Transverse colon (tissue), 4 donors: ENCODE results near the gene EIF5AL1.

Experiments used
- CTCF ChIP-seq, 5 experiments: fragments of 200-600 bp in 3 of 5; fragments of 450-650 bp in 2 of 5; sonication (generic) in 3 of 5; IDR thresholded peaks; 1 replicate in 2 of 5; 2 replicates in 3 of 5; pipeline ENCODE4 v1.5.1; 2016 to 2017; ENCODE audit warnings: antibody characterized with exemption in 5 of 5, inconsistent platforms in 3 of 5, mild to moderate bottlenecking in 2 of 5, moderate library complexity in 1 of 5
- POLR2A ChIP-seq: fragments of 450-650 bp; IDR thresholded peaks from one replicate; pipeline ENCODE4 v1.6.1; 2016; ENCODE audit warnings: antibody characterized with exemption, mild to moderate bottlenecking, moderate library complexity
- POLR2AphosphoS5 ChIP-seq, 3 donors: sonication (generic); formaldehyde crosslinking; IDR thresholded peaks; one replicate each; pipeline ENCODE4 v1.6.1; 2016; ENCODE audit warnings: antibody characterized with exemption in 3 of 3

GRCh38 chr10:79560160-79560709 is 47.9 kb downstream of the EIF5AL1 start, which contains the start of gene SFTPA2:
- TF ChIP-seq POLR2A: no peak
- TF ChIP-seq CTCF (IDR thresholded peaks at IDR 0.05): no peak
- no peak for TF ChIP-seq POLR2AphosphoS5 (IDR thresholded peaks at IDR 0.05)
